RWPE2 (cell line): Measurements from ENCODE around the gene CLCF1.

Source experiments
- ATAC-seq: fragments of 200-7000 bp; cut with Tn5 transposase; 3 replicates; pipeline ENCODE4 v1.9.1; 2021; ENCODE audit warnings: low read depth
- DNase-seq: peaks from one replicate; pipeline ENCODE4 v3.0.0-alpha.2; 2020; ENCODE audit warnings: low spot score
- H3K27ac ChIP-seq: fragments of 450-650 bp; 2 replicates; pipeline ENCODE4 v1.5.1; 2017; ENCODE audit warnings: mild to moderate bottlenecking; ENCODE audit not compliant: poor library complexity, severe bottlenecking
- H3K27me3 ChIP-seq: fragments of 250-450 bp; sonication (Bioruptor Pico); 2 replicates; pipeline ENCODE4 v1.5.1; 2021; ENCODE audit warnings: mild to moderate bottlenecking, moderate library complexity; ENCODE audit not compliant: insufficient read depth, poor library complexity, severe bottlenecking
- H3K36me3 ChIP-seq: fragments of 250-450 bp; sonication (Bioruptor Pico); 2 replicates; pipeline ENCODE4 v1.5.1; 2020; ENCODE audit warnings: low read depth, mild to moderate bottlenecking, moderate library complexity
- H3K4me1 ChIP-seq: fragments of 250-450 bp; sonication (Bioruptor Pico); 2 replicates; pipeline ENCODE4 v1.5.1; 2021; ENCODE audit warnings: mild to moderate bottlenecking, moderate library complexity; ENCODE audit not compliant: insufficient read depth, poor library complexity, severe bottlenecking
- H3K4me3 ChIP-seq: fragments of 250-450 bp; sonication (Bioruptor Pico); 2 replicates; pipeline ENCODE4 v1.5.1; 2021; ENCODE audit warnings: mild to moderate bottlenecking, moderate library complexity; ENCODE audit not compliant: severe bottlenecking
- H3K9me3 ChIP-seq: fragments of 250-450 bp; sonication (Bioruptor Pico); 2 replicates; pipeline ENCODE4 v1.5.1; 2021; ENCODE audit warnings: mild to moderate bottlenecking, moderate library complexity; ENCODE audit not compliant: severe bottlenecking
- CTCF ChIP-seq: fragments of 450-650 bp; IDR thresholded peaks from one replicate; pipeline ENCODE4 v1.5.1; 2017; ENCODE audit warnings: mild to moderate bottlenecking, moderate library complexity; ENCODE audit not compliant: poor library complexity, severe bottlenecking

CLCF1 gene

GRCh38 chr11:67371189-67371910, 2.0 kb downstream of the CLCF1 start:
- Histone ChIP-seq H3K36me3 (no peaks in the 10 kb centered on the region), H3K4me3 (no peak overlapping the region), H3K27me3 (no peaks in the 10 kb centered on the region), H3K27ac (peak overlapping the region; percentile 89), H3K9me3 (no peaks in the 10 kb centered on the region), H3K4me1 (peaks cover 10% of the 10 kb centered on the region)
- TF ChIP-seq CTCF = peak; percentile 41
- ATAC-seq (peak; percentile 17; the same call in 2 of the 3 replicates), DNase-seq (no peak)

GRCh38 chr11:67370351-67371076, 2.9 kb downstream of the CLCF1 start:
- Histone ChIP-seq H3K4me1 (peaks cover 8% of the 10 kb centered on the region), H3K27ac (peak overlapping the region; percentile 89), H3K36me3 (no peaks in the 10 kb centered on the region), H3K9me3 (no peaks in the 10 kb centered on the region), H3K4me3 (no peak overlapping the region), H3K27me3 (no peaks in the 10 kb centered on the region)
- ATAC-seq (no peak), DNase-seq (no peak)
- TF ChIP-seq CTCF = no peak

- no peaks in the 10 kb centered on the region for H3K27me3 ChIP-seq
- no peaks in the 10 kb centered on the region for H3K36me3 ChIP-seq
- H3K27ac ChIP-seq = no peak overlapping the region
- ATAC-seq = no peak
- no peak for TF ChIP-seq CTCF
- H3K4me3 ChIP-seq = no peak overlapping the region
- DNase-seq = no peak
- no peaks in the 10 kb centered on the region for H3K9me3 ChIP-seq
- peaks cover 5% of the 10 kb centered on the region for H3K4me1 ChIP-seq
Measured at GRCh38 chr11:67369801-67370284, 3.6 kb downstream of the CLCF1 start.

DNA sequence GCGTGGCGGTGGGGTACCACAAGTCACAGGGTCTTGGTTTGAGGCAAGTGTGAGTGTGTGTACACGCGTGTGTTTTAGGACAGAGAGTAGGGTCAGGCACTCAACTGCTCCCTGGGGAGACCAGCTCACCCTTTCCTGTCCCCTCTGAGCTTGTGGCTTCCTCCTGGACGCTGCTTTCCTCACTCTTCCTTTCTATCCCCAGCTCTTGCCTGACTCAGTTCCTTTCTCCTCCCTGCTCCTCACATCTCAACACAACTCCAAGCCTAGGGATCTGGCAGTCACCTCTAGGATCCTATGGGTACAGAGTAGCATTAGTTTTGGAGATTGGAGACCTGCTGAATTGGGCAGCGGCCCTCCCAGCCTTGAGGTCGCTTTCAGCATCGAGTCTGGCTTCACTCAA, 4.1 kb downstream of the CLCF1 start:
- Histone ChIP-seq H3K36me3 (no peaks in the 10 kb centered on the region), H3K4me3 (no peak overlapping the region), H3K4me1 (no peaks in the 10 kb centered on the region), H3K9me3 (no peaks in the 10 kb centered on the region), H3K27ac (no peak overlapping the region), H3K27me3 (no peaks in the 10 kb centered on the region)
- TF ChIP-seq CTCF = no peak
- ATAC-seq (no peak), DNase-seq (no peak)
